HepG2 (cell line): ENCODE data around the gene DSCAM. TPM values are rescaled to one million over a fixed set of nuclear protein-coding genes. Genes with fewer than 3 reads are reported as not detected.

Source experiments
- ATAC-seq: fragments of 200-7000 bp; cut with Tn5 transposase; 3 replicates; pipeline ENCODE4 v1.9.1; 2020; ENCODE audit warnings: mild to moderate bottlenecking, moderate library complexity
- BruUV-seq: library from RNA; stranded (reverse); fragments of 400-500 nt; replicated peaks from 2 replicates; lab custom pipeline; 2021; lab: Mats Ljungman, UMichigan
- CTCF ChIA-PET: fragments of 300-600 bp; formaldehyde crosslinking; extraction: SDS; loops from one replicate; lab custom pipeline; 2021; ENCODE audit warnings: low total read pairs, inconsistent platforms, low intra/inter-chr PET ratio; lab: Yijun Ruan, JAX
- POLR2A ChIA-PET: fragments of 350-600 bp; sonication (Branson Sonifier 250); formaldehyde crosslinking; loops from one replicate; lab custom pipeline; 2020; ENCODE audit warnings: antibody characterized with exemption, inconsistent platforms; lab: Yijun Ruan, JAX
- DNase-seq: peaks from one replicate; pipeline ENCODE4 v3.0.0-alpha.2; 2015; ENCODE audit warnings: low spot score
- FAIRE-seq: peaks from 3 replicates; lab custom pipeline; 2011; peaks lifted over from hg19 to GRCh38; lab: Jason Lieb, UNC
- H2AFZ ChIP-seq: one replicate; pipeline ENCODE4 v1.6.1; 2011; ENCODE audit warnings: low read length, inconsistent platforms
- H3K27ac ChIP-seq: fragments of 300-600 bp; 3 replicates; pipeline ENCODE4 v1.8.0; 2011; ENCODE audit warnings: mixed run types, mild to moderate bottlenecking, mixed read lengths, low read length, inconsistent platforms; ENCODE audit not compliant: insufficient read depth; ENCODE audit errors: extremely low read length
- H3K27me3 ChIP-seq, 2 experiments: fragments of 200-600 bp in 1 of 2; 2 replicates in 1 of 2; 3 replicates in 1 of 2; pipeline versions ENCODE4 v1.6.0 to v1.8.0; 2011; ENCODE audit warnings: low read length in 2 of 2, mild to moderate bottlenecking in 2 of 2, moderate library complexity in 2 of 2, inconsistent platforms in 1 of 2; ENCODE audit not compliant: insufficient read depth in 2 of 2, control insufficient read depth in 1 of 2
- H3K36me3 ChIP-seq, 2 experiments: fragments of 200-600 bp in 1 of 2; replicated peaks in 1 of 2; 2 replicates in 1 of 2; 3 replicates in 1 of 2; pipeline versions ENCODE4 v1.5.1 to v1.8.0; 2011; ENCODE audit warnings: low read length in 2 of 2, inconsistent platforms in 1 of 2; ENCODE audit not compliant: insufficient read depth in 2 of 2, control insufficient read depth in 1 of 2
- H3K4me1 ChIP-seq: 2 replicates; pipeline ENCODE4 v1.5.1; 2012; ENCODE audit warnings: low read length, inconsistent platforms; ENCODE audit not compliant: insufficient read depth
- H3K4me2 ChIP-seq: 2 replicates; pipeline ENCODE4 v1.6.0; 2011; ENCODE audit warnings: low read depth, low read length, inconsistent platforms
- H3K4me3 ChIP-seq, 3 experiments: fragments of 200-600 bp in 1 of 3; sonication (generic), shearing (Covaris generic) in 1 of 3; replicated peaks in 1 of 3; 2 replicates each; pipeline ENCODE4 v1.5.1; 2011 to 2016; ENCODE audit warnings: low read length in 3 of 3, inconsistent platforms in 2 of 3, low read depth in 2 of 3, mild to moderate bottlenecking in 2 of 3, control low read depth in 1 of 3, mixed read lengths in 1 of 3; ENCODE audit not compliant: insufficient read depth in 1 of 3
- H3K79me2 ChIP-seq: one replicate; pipeline ENCODE4 v1.6.1; 2011; ENCODE audit warnings: low read length, inconsistent platforms; ENCODE audit not compliant: insufficient read depth
- H3K9ac ChIP-seq: 2 replicates; pipeline ENCODE4 v1.6.0; 2011; ENCODE audit warnings: mild to moderate bottlenecking, low read depth, low read length, inconsistent platforms; ENCODE audit not compliant: insufficient read depth
- H3K9me3 ChIP-seq: 2 replicates; pipeline ENCODE4 v1.5.1; 2012; ENCODE audit warnings: mild to moderate bottlenecking, low read length
- H4K20me1 ChIP-seq: 2 replicates; pipeline ENCODE4 v1.6.0; 2011; ENCODE audit warnings: inconsistent platforms, mild to moderate bottlenecking, low read length, moderate library complexity; ENCODE audit not compliant: insufficient read depth
- ARID4A ChIP-seq: sonication (generic); formaldehyde crosslinking; IDR thresholded peaks from 2 replicates; pipeline ENCODE4 v1.5.0; 2020; ENCODE audit warnings: mild to moderate bottlenecking, missing genetic modification reagents, borderline replicate concordance
- BCL6 ChIP-seq: IDR thresholded peaks from 2 replicates; pipeline ENCODE4 v1.6.1; 2016; ENCODE audit warnings: missing genetic modification reagents, missing compliant biosample characterization
- CCDC6 ChIP-seq: sonication (generic); formaldehyde crosslinking; IDR thresholded peaks from 2 replicates; pipeline ENCODE4 v1.8.1; 2022; ENCODE audit warnings: mild to moderate bottlenecking, missing genetic modification reagents, moderate library complexity
- FIP1L1 ChIP-seq: fragments of 200-400 bp; formaldehyde crosslinking; IDR thresholded peaks from 2 replicates; pipeline ENCODE4 v1.6.1; 2018; ENCODE audit warnings: low read depth, mild to moderate bottlenecking, low read length, moderate library complexity, borderline replicate concordance; ENCODE audit not compliant: insufficient read depth
- FOXA3 ChIP-seq: IDR thresholded peaks from 2 replicates; pipeline ENCODE4 v1.6.1; 2016; ENCODE audit warnings: missing genetic modification reagents, missing compliant biosample characterization
- HOXA5 ChIP-seq: sonication (generic); formaldehyde crosslinking; IDR thresholded peaks from 2 replicates; pipeline ENCODE4 v1.4.0; 2020; ENCODE audit warnings: missing genetic modification reagents
- IRX3 ChIP-seq: sonication (generic); formaldehyde crosslinking; IDR thresholded peaks from 2 replicates; pipeline ENCODE4 v1.8.1; 2023; ENCODE audit warnings: mild to moderate bottlenecking, low read depth, missing genetic modification reagents, borderline replicate concordance
- KMT2A ChIP-seq: sonication (generic); formaldehyde crosslinking; IDR thresholded peaks from 2 replicates; pipeline ENCODE4 v1.4.0; 2020; ENCODE audit warnings: missing genetic modification reagents
- MAX ChIP-seq: IDR thresholded peaks from 2 replicates; pipeline ENCODE4 v1.6.1; 2012; ENCODE audit warnings: inconsistent platforms
- NFATC3 ChIP-seq: sonication (generic); formaldehyde crosslinking; IDR thresholded peaks from 2 replicates; pipeline ENCODE4 v1.5.1; 2020; ENCODE audit warnings: mild to moderate bottlenecking, missing genetic modification reagents
- NR2C2 ChIP-seq: sonication (generic); formaldehyde crosslinking; IDR thresholded peaks from 2 replicates; pipeline ENCODE4 v1.4.0; 2020; ENCODE audit warnings: missing genetic modification reagents, mild to moderate bottlenecking, moderate library complexity, borderline replicate concordance
- POGK ChIP-seq: sonication (generic); formaldehyde crosslinking; conservative IDR thresholded peaks from 2 replicates; pipeline ENCODE4 v1.8.0; 2022; ENCODE audit warnings: mild to moderate bottlenecking, moderate library complexity, missing genetic modification reagents
- SIN3B ChIP-seq: fragments of 150-350 bp; IDR thresholded peaks from 2 replicates; pipeline ENCODE4 v1.6.1; 2014; ENCODE audit warnings: low read length
- ZNF547 ChIP-seq: sonication (generic); formaldehyde crosslinking; IDR thresholded peaks from 2 replicates; pipeline ENCODE4 v1.5.1; 2020; ENCODE audit warnings: mild to moderate bottlenecking, missing genetic modification reagents
- ZNF577 ChIP-seq: sonication (generic); formaldehyde crosslinking; IDR thresholded peaks from 2 replicates; pipeline ENCODE4 v1.4.0; 2020; ENCODE audit warnings: mild to moderate bottlenecking, low read depth, missing genetic modification reagents, borderline replicate concordance
- ZNF619 ChIP-seq: sonication (generic); formaldehyde crosslinking; IDR thresholded peaks from 2 replicates; pipeline ENCODE4 v1.4.0; 2020; ENCODE audit warnings: mild to moderate bottlenecking, missing genetic modification reagents
- WGBS: methylation state at CpG from one replicate; pipeline ENCODE4 v1.1.6; 2017; ENCODE audit warnings: low lambda C conversion rate; 5-methylcytosine and 5-hydroxymethylcytosine counted together
- in situ Hi-C: cut with HindIII; loops from 2 replicates; pipeline ENCODE4 v1.10.0; 2017; ENCODE audit warnings: low pct_unique_long_range_greater_than_20kb; ENCODE audit not compliant: extremely low pct_ligation_motif_present
- intact Hi-C: fragments of 100-400 bp; cut with micrococcal nuclease; formaldehyde crosslinking; loops from one replicate; pipeline ENCODE4 v1.10.0; 2022; ENCODE audit not compliant: unreplicated experiment
- polyA plus RNA-seq, 8 experiments: library from polyadenylated mRNA; depleted of rRNA in 3 of 8; stranded (reverse) in 7 of 8; unstranded in 1 of 8; fragments of >200 nt; fragmentation: Illumina TruSeq in 4 of 8; extraction: Trizol in 4 of 8; gene quantifications; 2 replicates each; pipeline versions ENCODE4 v1.2.1 to v1.2.3, GENCODE V29; 2011 to 2016; ENCODE audit warnings: low read depth in 4 of 8, missing spikeins in 1 of 8, mixed read lengths in 1 of 8; ENCODE audit not compliant: insufficient read depth in 1 of 8
- total RNA-seq, 5 experiments: library from RNA; depleted of rRNA; stranded (reverse); fragments of >200 nt; fragmentation: Illumina TruSeq; extraction: Trizol; gene quantifications; 2 replicates each; pipeline ENCODE4 v1.2.3, GENCODE V29; 2016; ENCODE audit warnings: low read depth in 1 of 5

DSCAM gene
- total and polyA plus RNA-seq, 2 of the 13 experiments (the other 11 are each of a cell fraction or from before 2014, with no cell fraction given) = not detected

GRCh38 chr21:40060083-40060677, 786.8 kb downstream of the DSCAM start:
- CTCF ChIA-PET = no interaction called here
- H3K9me3 ChIP-seq = peaks cover 83% of the 10 kb centered on the region
- TF ChIP-seq MAX = no peak
- TF ChIP-seq NFATC3 = no peak
- no peak for TF ChIP-seq ARID4A (CRISPR knock-in tag)
- TF ChIP-seq ZNF577 (CRISPR knock-in tag) = no peak
- no peak for TF ChIP-seq IRX3 (CRISPR knock-in tag)
- TF ChIP-seq FOXA3 = no peak
- TF ChIP-seq HOXA5 (CRISPR knock-in tag) = no peak
- no peak for TF ChIP-seq NR2C2 (CRISPR knock-in tag)
- no peak for TF ChIP-seq FIP1L1
- TF ChIP-seq SIN3B = no peak
- TF ChIP-seq BCL6 = no peak
- no peak for TF ChIP-seq KMT2A (CRISPR knock-in tag)
- TF ChIP-seq POGK (CRISPR knock-in tag) = no peak
- no peak for TF ChIP-seq ZNF619 (CRISPR knock-in tag)
- no peak for TF ChIP-seq CCDC6
- TF ChIP-seq ZNF547 (CRISPR knock-in tag) = no peak
- TF ChIP-seq, all 625 proteins: peak for 0
- no peaks in the 10 kb centered on the region; a peak in 1 of 5 replicates for H3K27me3 ChIP-seq
- 51% methylated on average over 4 of the region's 7 CpGs for WGBS
- no peak for FAIRE-seq
- no peak overlapping the region for H3K4me3 ChIP-seq
- POLR2A ChIA-PET = no interaction called here
- ATAC-seq = no peak
- no peaks in the 10 kb centered on the region for H4K20me1 ChIP-seq
- intact Hi-C loops = no loop called here
- no peak overlapping the region for H2AFZ ChIP-seq
- no peak overlapping the region for H3K4me2 ChIP-seq
- no peaks in the 10 kb centered on the region for H3K79me2 ChIP-seq
- no peaks in the 10 kb centered on the region for H3K36me3 ChIP-seq
- DNase-seq = no peak
- BruUV-seq = no TSS peak
- H3K4me1 ChIP-seq = no peaks in the 10 kb centered on the region
- H3K9ac ChIP-seq = no peak overlapping the region
- in situ Hi-C loops = no loop called here
- no peak overlapping the region for H3K27ac ChIP-seq
